Measurements from ENCODE around the gene SPAG17.
"Not testable (repeated sequence)": the region's sequence is repeated elsewhere in the genome, so short reads cannot be mapped to it uniquely, and the experiment has no call there.

SPAG17 gene

GRCh38 chr1:117967477-117967876 lies 217.6 kb downstream of the SPAG17 start:
- no peak for DNase-seq

GRCh38 chr1:117964290-117965038 lies 220.6 kb downstream of the SPAG17 start:
- no peak for DNase-seq

- DNase-seq: no peak
Observed at GRCh38 chr1:117959364-117959763, 225.7 kb downstream of the SPAG17 start.

- no peak for DNase-seq
Observed at GRCh38 chr1:117952386-117952785, 232.6 kb downstream of the SPAG17 start.

- DNase-seq: no peak
Observed at GRCh38 chr1:117942293-117942692, 242.7 kb downstream of the SPAG17 start.

GRCh38 chr1:117933769-117934168 lies 251.3 kb downstream of the SPAG17 start:
- no peak for DNase-seq

- no peak for DNase-seq
Observed at GRCh38 chr1:117932576-117932975, 252.5 kb downstream of the SPAG17 start.

GRCh38 chr1:117930484-117930883 lies 254.5 kb downstream of the SPAG17 start:
- no peak for DNase-seq

GRCh38 chr1:117930173-117930447 lies 254.9 kb downstream of the SPAG17 start:
- DNase-seq: no peak

- peak; percentile 28 for DNase-seq
Observed at GRCh38 chr1:117929343-117930172, 255.5 kb downstream of the SPAG17 start, which contains the start of the genes GDAP2 and WDR3. GDAP2 (minus strand) TSS chr1:117929621; CDS start chr1:117920357, 9,264 bp downstream. WDR3 (plus strand) TSS chr1:117929739; CDS start chr1:117933320, 3,581 bp downstream.

GRCh38 chr1:117928881-117929342 lies 256.1 kb downstream of the SPAG17 start:
- DNase-seq: no peak

- no peak for DNase-seq
Observed at GRCh38 chr1:117925981-117926380, 259.0 kb downstream of the SPAG17 start.

GRCh38 chr1:117922717-117923116 lies 262.3 kb downstream of the SPAG17 start:
- DNase-seq: not testable (repeated sequence)

- DNase-seq: no peak
Observed at GRCh38 chr1:117921991-117922390, 263.0 kb downstream of the SPAG17 start.

GRCh38 chr1:117919376-117919775 lies 265.7 kb downstream of the SPAG17 start:
- DNase-seq: no peak

- no peak for DNase-seq
Observed at GRCh38 chr1:117911051-117911450, 274.0 kb downstream of the SPAG17 start.

- no peak for DNase-seq
Observed at GRCh38 chr1:117905019-117905418, 280.0 kb downstream of the SPAG17 start.

GRCh38 chr1:117904485-117904884 lies 280.5 kb downstream of the SPAG17 start:
- no peak for DNase-seq
